ENCODE measurements around the gene CMTM4.
A peak's percentile ranks its signal among the peaks of the same experiment; 100 is the strongest.
"Not testable (repeated sequence)": the region's sequence is repeated elsewhere in the genome, so short reads cannot be mapped to it uniquely, and the experiment has no call there.

The CMTM4 gene

DNA sequence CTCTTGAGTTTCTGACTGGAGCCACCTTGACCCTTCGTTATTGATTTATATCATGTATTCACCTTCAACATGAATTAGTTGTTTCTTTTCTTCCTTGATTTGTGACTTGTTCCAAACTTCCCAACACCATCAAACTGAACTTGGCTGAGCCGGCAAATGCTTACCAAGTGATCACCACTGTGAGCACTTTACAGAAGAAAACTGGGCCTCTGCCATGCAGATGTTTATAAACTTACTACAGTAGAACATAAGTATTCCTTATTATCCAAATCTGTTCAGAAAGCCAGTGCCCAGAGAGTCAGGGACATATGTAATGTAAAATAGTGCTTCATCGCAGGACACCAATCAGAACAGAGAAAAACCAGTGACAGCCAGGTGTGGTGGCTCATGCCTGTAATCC lies 19.9 kb downstream of the CMTM4 start:
- DNase-seq (ENCODE audit: low read depth in 1 of 2, low spot score in 1 of 2), result no peak

DNA sequence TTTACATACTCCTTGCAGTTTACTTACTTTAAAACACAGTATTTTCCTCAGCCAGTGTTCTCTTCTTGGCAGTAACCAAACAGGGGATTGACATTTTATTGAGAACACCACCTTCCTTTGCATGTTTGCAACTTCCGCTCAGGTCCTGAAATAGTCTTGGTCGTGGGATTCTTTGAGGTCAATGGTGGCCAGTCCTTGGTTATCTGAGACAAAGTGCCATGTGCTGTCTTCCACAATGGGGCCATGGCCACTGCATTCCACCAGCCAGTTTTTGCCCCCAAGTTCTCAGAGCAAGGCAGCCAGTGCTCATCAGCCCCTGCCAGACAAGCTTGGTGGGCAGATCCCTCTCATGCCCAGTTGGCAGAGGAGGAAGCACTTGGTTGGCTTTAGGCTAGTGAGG lies 22.9 kb downstream of the CMTM4 start:
- DNase-seq (ENCODE audit: low read depth in 1 of 2, low spot score in 1 of 2), result no peak

GRCh38 chr16:66670691-66671388 lies 25.7 kb downstream of the CMTM4 start:
- DNase-seq (ENCODE audit: low read depth in 1 of 2, low spot score in 1 of 2), result no peak

DNA sequence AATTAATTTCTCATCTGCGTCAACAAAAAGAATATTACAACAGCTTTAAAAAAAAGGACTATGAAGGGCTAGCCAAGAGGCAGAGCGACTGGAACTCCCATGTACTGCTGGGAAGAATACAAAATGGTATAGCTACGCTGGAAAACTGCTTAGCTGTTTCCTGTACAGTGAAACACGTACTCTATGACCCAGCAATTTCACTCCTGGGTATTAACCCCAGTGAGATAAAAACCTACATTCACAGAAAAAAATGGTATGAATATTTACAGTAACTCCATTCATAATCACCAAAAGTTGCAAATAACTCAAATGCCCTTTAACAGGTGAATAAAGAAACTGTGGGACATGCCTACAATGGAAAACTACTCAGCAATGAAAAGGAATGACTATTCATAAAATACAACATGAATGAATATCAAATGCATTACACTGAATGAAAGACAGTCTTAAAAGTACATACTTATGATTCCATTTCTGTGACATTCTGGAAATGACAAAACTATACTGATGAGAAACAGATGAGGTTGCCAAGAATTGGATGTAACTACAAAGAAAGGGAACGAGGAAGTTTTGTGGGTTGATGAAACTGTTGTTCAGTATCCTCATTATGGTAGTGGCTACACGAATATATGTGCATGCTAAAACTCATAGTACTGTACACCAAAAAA lies 27.6 kb downstream of the CMTM4 start:
- DNase-seq (ENCODE audit: low read depth in 1 of 2, low spot score in 1 of 2), result no peak

DNA sequence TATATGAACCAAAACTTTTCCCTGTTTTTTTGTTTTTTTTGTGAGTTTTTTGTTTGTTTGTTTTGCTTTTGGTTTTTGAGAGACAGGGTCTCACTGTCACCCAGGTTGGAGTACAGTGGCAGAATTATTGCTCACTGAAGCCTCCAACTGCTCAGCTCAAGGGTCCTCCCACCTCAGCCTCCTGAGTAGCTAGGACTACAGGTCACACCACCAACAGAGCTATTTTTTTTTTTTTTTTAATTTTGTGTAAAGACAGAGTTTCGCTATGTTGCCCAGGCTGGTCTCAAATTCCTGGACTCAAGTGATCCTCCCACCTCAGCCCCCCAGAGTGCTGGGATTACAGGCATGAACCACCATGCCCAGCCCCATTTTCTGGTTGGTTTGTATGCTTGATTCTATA lies 28.6 kb downstream of the CMTM4 start:
- no peak for DNase-seq (ENCODE audit: low read depth in 1 of 2, low spot score in 1 of 2)

DNA sequence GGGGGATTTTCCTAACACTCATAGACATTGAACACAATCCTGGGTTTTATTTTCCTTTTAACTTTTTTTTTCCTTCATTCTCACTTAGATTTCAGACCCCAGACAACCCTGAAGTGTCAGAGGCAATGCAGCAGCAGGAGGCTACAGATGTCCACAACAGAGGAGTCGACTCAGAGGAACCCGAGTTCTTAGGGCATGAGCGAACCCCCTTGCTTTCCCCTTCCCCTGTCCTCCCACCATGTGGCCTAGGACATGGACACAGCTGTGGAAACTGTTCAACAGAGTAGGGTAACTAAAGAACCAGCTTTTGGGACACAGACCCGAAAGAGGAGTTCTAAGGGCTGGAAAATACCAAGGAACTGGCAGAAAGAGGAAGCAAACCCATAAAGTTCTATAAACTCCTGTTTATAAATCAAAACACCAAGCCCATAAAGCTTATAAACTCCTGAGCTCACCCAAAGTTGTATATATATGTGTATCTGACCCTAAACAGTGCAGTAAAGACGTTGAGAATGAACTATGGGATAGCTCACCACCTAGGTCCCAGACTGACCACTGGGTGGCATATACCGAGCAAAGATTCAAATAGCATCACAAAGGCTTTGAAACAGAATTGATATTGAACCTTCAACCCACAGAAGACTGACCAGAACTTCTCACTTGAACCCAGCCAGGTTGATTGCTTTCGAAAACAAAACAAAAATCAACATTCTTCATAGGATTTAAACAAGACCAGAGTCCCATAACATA lies 33.9 kb downstream of the CMTM4 start:
- DNase-seq (ENCODE audit: low read depth in 1 of 2, low spot score in 1 of 2), result no peak

DNA sequence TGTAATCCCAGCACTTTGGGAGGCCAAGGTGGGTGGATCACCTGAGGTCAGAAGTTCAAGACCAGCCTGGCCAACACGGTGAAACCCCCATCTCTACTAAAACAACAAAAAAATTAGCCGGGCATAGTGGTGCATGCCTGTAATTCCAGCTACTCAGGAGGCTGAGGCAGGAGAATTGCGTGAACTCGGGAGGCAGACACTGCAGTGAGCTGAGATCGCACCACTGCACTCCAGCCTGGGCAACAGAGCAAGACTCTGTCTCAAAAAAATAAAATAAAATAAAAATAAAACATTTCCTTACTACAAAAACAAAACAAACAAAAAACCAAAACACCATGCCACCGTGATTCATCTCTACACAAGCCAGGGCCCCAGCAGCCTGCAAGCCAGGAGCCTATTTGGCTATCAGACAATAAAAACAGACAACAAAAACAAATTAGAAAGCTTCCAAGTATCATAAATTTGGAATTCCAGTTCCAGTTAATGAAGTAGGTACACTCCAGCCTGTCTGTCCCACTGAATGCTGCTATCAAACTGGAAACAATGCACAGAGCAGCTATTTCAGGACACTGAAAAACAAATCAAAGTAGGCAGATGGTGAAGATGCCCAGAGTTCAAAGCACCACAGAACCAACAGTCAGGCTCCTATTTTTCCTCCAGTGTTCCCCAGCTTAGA lies 34.7 kb downstream of the CMTM4 start:
- not testable (repeated sequence) for DNase-seq (ENCODE audit: low read depth in 1 of 2, low spot score in 1 of 2)

DNA sequence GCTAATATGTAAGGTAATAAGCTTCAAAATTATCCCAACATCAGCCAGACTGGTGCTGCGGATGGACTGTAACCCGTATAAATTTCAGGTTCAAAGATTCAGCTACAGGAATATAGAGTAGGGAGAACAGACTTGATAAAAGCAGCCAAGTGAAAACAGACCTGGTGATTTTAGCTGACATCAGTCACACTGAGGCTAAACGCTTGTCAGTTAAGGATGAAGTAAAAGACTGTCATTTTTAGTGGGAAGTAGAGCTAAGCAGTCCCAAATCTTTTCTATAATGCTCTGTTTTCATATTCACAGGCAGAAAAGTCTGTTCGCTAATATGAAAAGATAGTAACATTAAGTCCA lies 35.4 kb downstream of the CMTM4 start:
- no peak for DNase-seq (ENCODE audit: low read depth in 1 of 2, low spot score in 1 of 2)

GRCh38 chr16:66660422-66661209 lies 35.9 kb downstream of the CMTM4 start:
- DNase-seq (ENCODE audit: low read depth in 1 of 2, low spot score in 1 of 2), result no peak

DNA sequence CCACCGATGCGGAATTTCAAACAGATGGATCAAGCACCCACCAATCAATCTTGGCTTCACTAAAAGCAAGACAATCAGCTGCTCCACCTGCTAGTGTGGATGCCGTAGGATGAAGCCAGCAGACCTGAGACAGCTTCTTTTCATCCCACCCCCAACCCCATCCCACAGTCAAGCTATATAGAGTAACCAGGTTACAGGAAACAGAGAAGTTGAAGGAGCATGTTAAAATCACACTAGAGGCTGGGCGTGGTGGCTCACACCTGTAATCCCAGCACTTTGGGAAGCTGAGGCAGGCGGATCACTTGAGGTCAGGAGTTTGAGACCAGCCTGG lies 37.7 kb downstream of the CMTM4 start:
- DNase-seq (ENCODE audit: low read depth in 1 of 2, low spot score in 1 of 2), result no peak

- no peak for DNase-seq (ENCODE audit: low read depth in 1 of 2, low spot score in 1 of 2)
These were observed 38.2 kb downstream of the CMTM4 start for GRCh38 chr16:66658143-66658859.

GRCh38 chr16:66656547-66656946 lies 40.0 kb downstream of the CMTM4 start:
- no peak for DNase-seq (ENCODE audit: low read depth in 1 of 2, low spot score in 1 of 2)

GRCh38 chr16:66653581-66654350 lies 42.8 kb downstream of the CMTM4 start:
- DNase-seq (ENCODE audit: low read depth in 1 of 2, low spot score in 1 of 2), result no peak

DNA sequence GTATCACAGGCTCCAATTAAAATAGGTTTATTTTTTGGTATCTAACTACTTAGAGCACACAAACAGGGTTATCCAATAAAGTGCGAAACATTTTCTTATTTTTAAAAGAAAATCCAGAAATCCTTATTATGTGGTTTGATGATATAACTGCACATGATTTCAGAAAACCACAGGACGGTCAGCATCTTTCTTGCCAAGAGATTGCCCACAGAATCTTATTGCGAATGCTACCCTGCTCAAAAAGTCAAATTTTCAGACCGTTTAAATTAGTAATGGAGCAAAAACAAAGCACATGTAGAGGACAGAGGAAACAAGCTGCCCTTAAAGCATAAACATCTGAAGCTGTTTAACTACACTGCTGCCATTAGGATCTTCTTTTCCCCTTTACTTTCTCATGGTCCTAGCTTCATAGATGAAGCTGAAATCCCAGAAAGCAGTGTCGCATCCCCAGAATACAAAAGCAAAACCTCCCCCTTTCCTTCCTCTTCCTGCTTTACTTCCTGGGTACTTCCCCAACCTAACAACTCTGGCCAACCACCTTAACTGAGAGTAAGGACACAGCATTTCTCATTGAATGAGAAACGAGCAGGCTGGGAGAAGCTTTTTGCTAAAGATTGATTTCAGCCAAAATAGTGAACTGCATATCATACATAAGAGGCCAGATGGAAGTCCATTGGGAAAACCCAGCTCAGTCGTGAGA lies 43.7 kb downstream of the CMTM4 start:
- no peak for DNase-seq (ENCODE audit: low read depth in 1 of 2, low spot score in 1 of 2)

DNA sequence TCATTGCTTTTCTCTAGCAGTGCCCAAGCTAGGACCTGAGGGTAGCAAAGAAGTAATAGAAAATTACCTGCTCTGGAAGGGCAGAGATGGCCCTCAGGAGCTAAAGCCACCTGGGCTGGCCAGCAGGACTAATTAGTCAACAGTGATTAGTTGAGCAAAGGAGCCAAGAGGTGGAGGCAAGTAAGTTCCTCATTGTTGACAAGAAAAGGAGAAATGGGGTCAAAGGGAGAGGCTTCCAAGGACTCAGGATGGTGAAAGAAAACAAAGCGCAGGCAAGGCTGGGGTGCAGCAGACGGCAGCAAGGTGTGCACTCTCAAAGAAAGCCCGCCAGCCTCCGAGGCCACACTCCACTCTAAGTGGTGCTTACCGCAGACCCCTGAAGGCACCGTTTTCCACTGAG lies 44.6 kb downstream of the CMTM4 start:
- no peak for DNase-seq (ENCODE audit: low read depth in 1 of 2, low spot score in 1 of 2)

DNA sequence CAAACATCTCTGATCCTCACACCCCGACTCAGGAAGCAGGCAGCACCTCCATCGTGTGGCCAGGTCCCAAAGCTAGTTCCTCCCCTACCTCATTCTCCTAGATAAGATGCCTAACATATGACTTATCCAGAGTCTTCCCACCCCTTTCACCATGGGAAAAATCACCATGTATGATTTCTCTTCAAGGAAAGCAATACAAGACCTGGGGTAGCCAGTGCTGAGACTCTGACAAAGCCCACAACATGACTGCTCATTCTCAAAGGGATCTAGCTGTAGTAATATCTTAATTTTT lies 45.1 kb downstream of the CMTM4 start:
- DNase-seq (ENCODE audit: low read depth in 1 of 2, low spot score in 1 of 2), result no peak

DNA sequence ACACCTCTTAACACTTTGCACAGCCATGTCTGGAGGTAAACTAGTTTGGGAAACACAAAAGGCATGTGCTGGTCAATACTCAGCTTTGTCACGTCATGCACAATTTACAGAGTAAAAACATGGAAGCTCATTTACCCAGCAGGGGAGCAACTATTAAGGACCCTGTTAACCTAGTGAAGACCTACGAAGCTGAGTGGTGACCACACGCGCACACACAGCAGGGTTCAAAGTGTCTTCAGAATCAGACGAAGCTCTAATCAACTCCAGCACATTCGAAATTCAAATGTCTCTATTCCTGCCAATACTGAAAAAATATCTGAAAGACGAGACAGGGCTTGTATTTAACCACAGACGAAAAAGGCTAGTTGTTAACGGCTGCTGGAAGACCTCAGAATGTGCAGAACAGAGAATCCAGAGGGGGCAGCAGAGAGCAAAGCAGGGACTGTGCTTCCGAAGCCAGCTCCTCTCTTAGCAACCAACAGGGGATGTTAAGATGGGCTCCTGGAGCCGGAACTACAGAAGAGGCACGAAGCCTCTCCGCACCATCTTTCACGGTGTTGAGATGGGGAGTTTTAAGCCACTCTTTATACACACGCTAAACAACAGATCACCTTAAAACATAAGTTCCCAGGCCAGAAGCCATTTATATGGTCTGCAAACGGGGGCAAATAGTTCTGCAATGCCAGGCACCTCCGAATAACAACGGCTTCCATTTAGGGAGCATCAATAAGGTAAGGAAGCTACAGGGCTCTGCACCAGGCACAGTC lies 45.7 kb downstream of the CMTM4 start:
- peak; percentile 51 to 53 for DNase-seq (ENCODE audit: low read depth in 1 of 2, low spot score in 1 of 2)

- no peak for DNase-seq (ENCODE audit: low read depth in 1 of 2, low spot score in 1 of 2)
These were observed 46.8 kb downstream of the CMTM4 start for GRCh38 chr16:66649636-66650205.

All from activated T-helper 1 cell treated with anti-CD3 and anti-CD28 coated beads, Interleukin-2, amount 50 U/mL, for 16 hours (primary cell).